GM23338 (cell line): ENCODE measurements around the gene DAZAP1. TPM values are rescaled to one million over a fixed set of nuclear protein-coding genes. Genes with fewer than 3 reads are reported as not detected.

Experiments
- ATAC-seq: fragments of 200-7000 bp; cut with Tn5 transposase; 3 replicates; pipeline ENCODE4 v1.9.1; 2020
- DNase-seq: peaks from one replicate; pipeline ENCODE4 v3.0.0-alpha.2; 2015; ENCODE audit warnings: low spot score
- H2AFZ ChIP-seq: fragments of 200-600 bp; sonication (generic); 2 replicates; pipeline ENCODE4 v1.8.0; 2016; ENCODE audit warnings: antibody characterized with exemption, mild to moderate bottlenecking, moderate library complexity
- H3F3A ChIP-seq: fragments of 200-600 bp; sonication (generic); replicated peaks from 2 replicates; pipeline ENCODE4 v1.8.0; 2017; ENCODE audit warnings: antibody characterized with exemption, mixed run types, low read depth
- H3K27ac ChIP-seq: fragments of 200-600 bp; sonication (generic); 2 replicates; pipeline ENCODE4 v1.6.1; 2016; ENCODE audit warnings: low read depth
- H3K27me3 ChIP-seq: fragments of 200-600 bp; sonication (generic); 2 replicates; pipeline ENCODE4 v1.8.0; 2016; ENCODE audit warnings: mild to moderate bottlenecking, mixed run types, moderate library complexity; ENCODE audit not compliant: insufficient read depth
- H3K36me3 ChIP-seq: fragments of 200-600 bp; sonication (generic); 2 replicates; pipeline ENCODE4 v1.8.0; 2016; ENCODE audit warnings: mild to moderate bottlenecking; ENCODE audit not compliant: insufficient read depth
- H3K4me1 ChIP-seq: fragments of 200-600 bp; sonication (generic); 2 replicates; pipeline ENCODE4 v1.8.0; 2016; ENCODE audit warnings: mild to moderate bottlenecking, moderate library complexity; ENCODE audit not compliant: insufficient read depth
- H3K4me2 ChIP-seq: fragments of 200-600 bp; sonication (generic); 2 replicates; pipeline ENCODE4 v1.7.1; 2017; ENCODE audit warnings: mixed run types
- H3K4me3 ChIP-seq: fragments of 200-600 bp; sonication (generic); 2 replicates; pipeline ENCODE4 v1.6.1; 2016; ENCODE audit warnings: mixed run types
- H3K79me2 ChIP-seq: fragments of 200-600 bp; sonication (generic); replicated peaks from 2 replicates; pipeline ENCODE4 v1.8.0; 2017; ENCODE audit warnings: mild to moderate bottlenecking; ENCODE audit not compliant: insufficient read depth
- H3K9me2 ChIP-seq: fragments of 200-600 bp; sonication (generic); 2 replicates; pipeline ENCODE4 v1.8.0; 2017; ENCODE audit not compliant: insufficient read depth
- H4K20me1 ChIP-seq: fragments of 200-600 bp; sonication (generic); replicated peaks from 2 replicates; pipeline ENCODE4 v1.8.0; 2017; ENCODE audit warnings: mild to moderate bottlenecking; ENCODE audit not compliant: insufficient read depth
- H3K27ac Mint-ChIP-seq: 2 replicates; pipeline ENCODE4 v1.8.0; 2020; ENCODE audit warnings: inconsistent platforms, mild to moderate bottlenecking, moderate library complexity, mixed read lengths
- H3K27me3 Mint-ChIP-seq: 3 replicates; pipeline ENCODE4 v1.8.0; 2022; ENCODE audit warnings: low read depth, mild to moderate bottlenecking, moderate library complexity, mixed read lengths, inconsistent platforms; ENCODE audit not compliant: insufficient read depth, poor library complexity
- H3K36me3 Mint-ChIP-seq: 3 replicates; pipeline ENCODE4 v1.8.0; 2021; ENCODE audit warnings: low read depth, mild to moderate bottlenecking, inconsistent platforms, moderate library complexity, mixed read lengths
- H3K4me1 Mint-ChIP-seq: 3 replicates; pipeline ENCODE4 v1.8.0; 2020; ENCODE audit warnings: mild to moderate bottlenecking, inconsistent platforms, mixed read lengths
- H3K4me3 Mint-ChIP-seq: 3 replicates; pipeline ENCODE4 v1.8.0; 2021; ENCODE audit warnings: moderate library complexity, mild to moderate bottlenecking, inconsistent platforms, mixed read lengths
- H3K9me3 Mint-ChIP-seq: 3 replicates; pipeline ENCODE4 v1.8.0; 2020; ENCODE audit warnings: moderate library complexity, mild to moderate bottlenecking, inconsistent platforms, mixed read lengths
- CREB1 ChIP-seq: fragments of 250-450 bp; sonication (Bioruptor Pico); IDR thresholded peaks from 2 replicates; pipeline ENCODE4 v1.5.0; 2020; ENCODE audit warnings: low read depth, mild to moderate bottlenecking, moderate library complexity
- ETS1 ChIP-seq: IDR thresholded peaks from 2 replicates; pipeline ENCODE4 v1.6.1; 2016; ENCODE audit warnings: antibody characterized with exemption
- EZH2 ChIP-seq: fragments of 200-600 bp; sonication (generic); IDR thresholded peaks from one replicate; pipeline ENCODE4 v1.8.0; 2017; ENCODE audit warnings: antibody characterized with exemption, mild to moderate bottlenecking, low read depth; ENCODE audit not compliant: unreplicated experiment
- EZH2phosphoT487 ChIP-seq: fragments of 200-600 bp; sonication (generic); IDR thresholded peaks from one replicate; pipeline ENCODE4 v1.8.1; 2018; ENCODE audit warnings: antibody characterized with exemption; ENCODE audit not compliant: unreplicated experiment
- JUNB ChIP-seq: IDR thresholded peaks from one replicate; pipeline ENCODE4 v1.6.1; 2016; ENCODE audit warnings: antibody characterized with exemption; ENCODE audit not compliant: unreplicated experiment
- NANOG ChIP-seq: IDR thresholded peaks from 2 replicates; pipeline ENCODE4 v1.6.1; 2016; ENCODE audit warnings: antibody characterized with exemption, borderline replicate concordance
- REST ChIP-seq: IDR thresholded peaks from one replicate; pipeline ENCODE4 v1.6.1; 2018; ENCODE audit warnings: antibody characterized with exemption; ENCODE audit not compliant: unreplicated experiment
- STAT1 ChIP-seq: IDR thresholded peaks from one replicate; pipeline ENCODE4 v1.6.1; 2016; ENCODE audit warnings: antibody characterized with exemption; ENCODE audit not compliant: unreplicated experiment
- ZNF114 ChIP-seq: fragments of 250-450 bp; sonication (Bioruptor Pico); IDR thresholded peaks from 2 replicates; pipeline ENCODE4 v1.5.0; 2020; ENCODE audit warnings: mild to moderate bottlenecking, moderate library complexity
- ZNF331 ChIP-seq: fragments of 250-450 bp; sonication (Bioruptor Pico); IDR thresholded peaks from 2 replicates; pipeline ENCODE4 v1.5.0; 2020; ENCODE audit warnings: low read depth, mild to moderate bottlenecking, moderate library complexity
- polyA plus RNA-seq: library from polyadenylated mRNA; unstranded; fragments of >200 nt; fragmentation: Nextera tagmentation; extraction: Ambion mirVana; gene quantifications from 2 replicates; pipeline ENCODE4 v1.2.1, GENCODE V29; 2016
- total RNA-seq: library from RNA; depleted of rRNA; stranded (reverse); fragments of >200 nt; shearing (Covaris generic); gene quantifications from 2 replicates; pipeline ENCODE4 v1.2.3, GENCODE V29; 2014
- TF ChIP-seq, protein P1 (sequence below): fragments of 250-450 bp; sonication (Bioruptor Pico); IDR thresholded peaks from 2 replicates; pipeline ENCODE4 v1.5.0; 2020; ENCODE audit warnings: mild to moderate bottlenecking, moderate library complexity

Gene DAZAP1
- total and polyA plus RNA-seq, 2 experiments from 2014 or later, result 44.1 to 194 TPM

- Histone ChIP-seq H2AFZ (no peak overlapping the region), H3K9me2 (no peaks in the 10 kb centered on the region), H3K4me3 (no peak overlapping the region), H4K20me1 (peaks cover 5% of the 10 kb centered on the region; the same call in 1 of the 2 replicates), H3K36me3 (no peaks in the 10 kb centered on the region), H3F3A (peaks cover 13% of the 10 kb centered on the region), H3K79me2 (peaks cover 15% of the 10 kb centered on the region), H3K4me2 (no peak overlapping the region), H3K27ac (no peak overlapping the region), H3K4me1 (peaks cover 7% of the 10 kb centered on the region; the same call in 1 of the 2 replicates), H3K27me3 (no peaks in the 10 kb centered on the region)
- Mint-ChIP-seq H3K4me3 (no peak overlapping the region), H3K27me3 (peaks cover 3% of the 10 kb centered on the region), H3K36me3 (peaks cover 31% of the 10 kb centered on the region), H3K4me1 (peaks cover 3% of the 10 kb centered on the region; the same call in 2 of the 3 replicates), H3K9me3 (no peaks in the 10 kb centered on the region), H3K27ac (no peak overlapping the region)
- DNase-seq (no peak), ATAC-seq (no peak)
- no peak for TF ChIP-seq JUNB
- TF ChIP-seq, protein P1, sequence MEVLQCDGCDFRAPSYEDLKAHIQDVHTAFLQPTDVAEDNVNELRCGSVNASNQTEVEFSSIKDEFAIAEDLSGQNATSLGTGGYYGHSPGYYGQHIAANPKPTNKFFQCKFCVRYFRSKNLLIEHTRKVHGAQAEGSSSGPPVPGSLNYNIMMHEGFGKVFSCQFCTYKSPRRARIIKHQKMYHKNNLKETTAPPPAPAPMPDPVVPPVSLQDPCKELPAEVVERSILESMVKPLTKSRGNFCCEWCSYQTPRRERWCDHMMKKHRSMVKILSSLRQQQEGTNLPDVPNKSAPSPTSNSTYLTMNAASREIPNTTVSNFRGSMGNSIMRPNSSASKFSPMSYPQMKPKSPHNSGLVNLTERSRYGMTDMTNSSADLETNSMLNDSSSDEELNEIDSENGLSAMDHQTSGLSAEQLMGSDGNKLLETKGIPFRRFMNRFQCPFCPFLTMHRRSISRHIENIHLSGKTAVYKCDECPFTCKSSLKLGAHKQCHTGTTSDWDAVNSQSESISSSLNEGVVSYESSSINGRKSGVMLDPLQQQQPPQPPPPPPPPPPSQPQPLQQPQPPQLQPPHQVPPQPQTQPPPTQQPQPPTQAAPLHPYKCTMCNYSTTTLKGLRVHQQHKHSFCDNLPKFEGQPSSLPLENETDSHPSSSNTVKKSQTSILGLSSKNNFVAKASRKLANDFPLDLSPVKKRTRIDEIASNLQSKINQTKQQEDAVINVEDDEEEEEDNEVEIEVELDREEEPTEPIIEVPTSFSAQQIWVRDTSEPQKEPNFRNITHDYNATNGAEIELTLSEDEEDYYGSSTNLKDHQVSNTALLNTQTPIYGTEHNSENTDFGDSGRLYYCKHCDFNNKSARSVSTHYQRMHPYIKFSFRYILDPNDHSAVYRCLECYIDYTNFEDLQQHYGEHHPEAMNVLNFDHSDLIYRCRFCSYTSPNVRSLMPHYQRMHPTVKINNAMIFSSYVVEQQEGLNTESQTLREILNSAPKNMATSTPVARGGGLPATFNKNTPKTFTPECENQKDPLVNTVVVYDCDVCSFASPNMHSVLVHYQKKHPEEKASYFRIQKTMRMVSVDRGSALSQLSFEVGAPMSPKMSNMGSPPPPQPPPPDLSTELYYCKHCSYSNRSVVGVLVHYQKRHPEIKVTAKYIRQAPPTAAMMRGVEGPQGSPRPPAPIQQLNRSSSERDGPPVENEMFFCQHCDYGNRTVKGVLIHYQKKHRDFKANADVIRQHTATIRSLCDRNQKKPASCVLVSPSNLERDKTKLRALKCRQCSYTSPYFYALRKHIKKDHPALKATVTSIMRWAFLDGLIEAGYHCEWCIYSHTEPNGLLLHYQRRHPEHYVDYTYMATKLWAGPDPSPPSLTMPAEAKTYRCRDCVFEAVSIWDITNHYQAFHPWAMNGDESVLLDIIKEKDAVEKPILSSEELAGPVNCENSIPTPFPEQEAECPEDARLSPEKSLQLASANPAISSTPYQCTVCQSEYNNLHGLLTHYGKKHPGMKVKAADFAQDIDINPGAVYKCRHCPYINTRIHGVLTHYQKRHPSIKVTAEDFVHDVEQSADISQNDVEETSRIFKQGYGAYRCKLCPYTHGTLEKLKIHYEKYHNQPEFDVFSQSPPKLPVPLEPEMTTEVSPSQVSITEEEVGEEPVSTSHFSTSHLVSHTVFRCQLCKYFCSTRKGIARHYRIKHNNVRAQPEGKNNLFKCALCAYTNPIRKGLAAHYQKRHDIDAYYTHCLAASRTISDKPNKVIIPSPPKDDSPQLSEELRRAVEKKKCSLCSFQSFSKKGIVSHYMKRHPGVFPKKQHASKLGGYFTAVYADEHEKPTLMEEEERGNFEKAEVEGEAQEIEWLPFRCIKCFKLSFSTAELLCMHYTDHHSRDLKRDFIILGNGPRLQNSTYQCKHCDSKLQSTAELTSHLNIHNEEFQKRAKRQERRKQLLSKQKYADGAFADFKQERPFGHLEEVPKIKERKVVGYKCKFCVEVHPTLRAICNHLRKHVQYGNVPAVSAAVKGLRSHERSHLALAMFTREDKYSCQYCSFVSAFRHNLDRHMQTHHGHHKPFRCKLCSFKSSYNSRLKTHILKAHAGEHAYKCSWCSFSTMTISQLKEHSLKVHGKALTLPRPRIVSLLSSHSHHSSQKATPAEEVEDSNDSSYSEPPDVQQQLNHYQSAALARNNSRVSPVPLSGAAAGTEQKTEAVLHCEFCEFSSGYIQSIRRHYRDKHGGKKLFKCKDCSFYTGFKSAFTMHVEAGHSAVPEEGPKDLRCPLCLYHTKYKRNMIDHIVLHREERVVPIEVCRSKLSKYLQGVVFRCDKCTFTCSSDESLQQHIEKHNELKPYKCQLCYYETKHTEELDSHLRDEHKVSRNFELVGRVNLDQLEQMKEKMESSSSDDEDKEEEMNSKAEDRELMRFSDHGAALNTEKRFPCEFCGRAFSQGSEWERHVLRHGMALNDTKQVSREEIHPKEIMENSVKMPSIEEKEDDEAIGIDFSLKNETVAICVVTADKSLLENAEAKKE (CRISPR knock-in tag), result no peak
- TF ChIP-seq EZH2, result no peak
- TF ChIP-seq REST, result no peak
- TF ChIP-seq ETS1, result no peak
- no peak for TF ChIP-seq NANOG
- TF ChIP-seq ZNF331 (CRISPR knock-in tag), result no peak
- TF ChIP-seq CREB1 (CRISPR knock-in tag), result no peak
- TF ChIP-seq STAT1, result no peak
- TF ChIP-seq ZNF114 (CRISPR knock-in tag), result no peak
- TF ChIP-seq EZH2phosphoT487, result no peak
These were observed 18.8 kb upstream of the DAZAP1 start for GRCh38 chr19:1388637-1389026.
